Loucy (cell line): ENCODE results near the gene MARCHF2.

Source experiments
- CTCF ChIP-seq: fragments of 200-600 bp; sonication (generic); conservative IDR thresholded peaks from 2 replicates; pipeline ENCODE4 v1.5.1; 2014; ENCODE audit warnings: mild to moderate bottlenecking, antibody characterized with exemption, low read length
- EZH2phosphoT487 ChIP-seq: fragments of 200-600 bp; IDR thresholded peaks from 2 replicates; pipeline ENCODE4 v1.6.1; 2018; ENCODE audit warnings: antibody characterized with exemption, mild to moderate bottlenecking, moderate library complexity, borderline replicate concordance

DNA sequence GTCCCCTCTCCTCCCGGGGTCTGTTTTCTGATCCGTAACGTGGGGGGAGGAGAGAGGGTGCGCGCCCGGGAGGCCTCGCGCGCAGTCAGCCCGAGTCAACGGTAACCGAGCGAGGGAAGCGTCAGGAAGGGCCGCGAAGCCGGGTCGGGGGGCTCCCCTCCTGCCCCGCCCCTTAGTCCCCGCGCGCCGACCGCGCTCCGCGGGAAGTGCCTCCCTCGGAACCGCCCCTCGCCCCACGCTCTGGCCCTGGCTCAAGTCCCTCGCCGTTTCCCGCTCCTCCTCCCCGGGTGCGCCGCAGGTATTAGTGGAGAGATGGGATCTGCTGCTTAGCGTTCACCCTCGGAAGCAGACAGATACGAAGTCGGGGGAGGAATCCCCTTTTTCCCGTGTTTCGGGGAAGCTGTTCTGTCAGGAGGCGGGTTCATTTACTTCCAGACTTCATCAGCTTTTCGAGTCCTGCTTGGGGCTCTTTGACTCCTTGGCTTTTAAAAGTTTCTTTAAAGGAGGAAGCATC lies 32.4 kb downstream of the MARCHF2 start:
- TF ChIP-seq CTCF (no peak), EZH2phosphoT487 (no peak)
